Transverse colon (tissue), 4 donors: ENCODE measurements around the gene FAM43B. TPM values are rescaled to one million over a fixed set of nuclear protein-coding genes. Genes with fewer than 3 reads are reported as not detected.

Experiments
- DNase-seq: peaks from one replicate; pipeline ENCODE4 v3.0.0-alpha.2; 2019
- H3K27ac ChIP-seq, 4 donors: fragments of 200-600 bp; sonication (generic); 2 replicates each; pipeline ENCODE4 v1.5.1; 2016 to 2018; ENCODE audit warnings: inconsistent platforms in 4 of 4
- H3K27me3 ChIP-seq: fragments of 200-600 bp; sonication (generic); 2 replicates; pipeline ENCODE4 v1.5.1; 2017; ENCODE audit warnings: inconsistent platforms
- H3K36me3 ChIP-seq, 4 donors: fragments of 200-600 bp; sonication (generic); 2 replicates each; pipeline ENCODE4 v1.5.1; 2017 to 2019; ENCODE audit warnings: inconsistent platforms in 4 of 4
- H3K4me1 ChIP-seq, 4 donors: fragments of 200-600 bp; sonication (generic); 2 replicates each; pipeline ENCODE4 v1.5.1; 2017 to 2020; ENCODE audit warnings: inconsistent platforms in 4 of 4
- H3K4me3 ChIP-seq, 4 donors: fragments of 200-600 bp; sonication (generic); 1 replicate in 1 of 4; 2 replicates in 3 of 4; pipeline versions ENCODE4 v1.5.1 to v1.6.1; 2017 to 2019; ENCODE audit warnings: inconsistent platforms in 4 of 4
- H3K9me3 ChIP-seq, 2 donors: fragments of 200-600 bp; sonication (generic); 2 replicates each; pipeline ENCODE4 v1.5.1; 2017 to 2019; ENCODE audit warnings: inconsistent platforms in 2 of 2
- CTCF ChIP-seq, 5 experiments: fragments of 200-600 bp in 3 of 5; fragments of 450-650 bp in 2 of 5; sonication (generic) in 3 of 5; IDR thresholded peaks; 1 replicate in 2 of 5; 2 replicates in 3 of 5; pipeline ENCODE4 v1.5.1; 2016 to 2017; ENCODE audit warnings: antibody characterized with exemption in 5 of 5, inconsistent platforms in 3 of 5, mild to moderate bottlenecking in 2 of 5, moderate library complexity in 1 of 5
- EP300 ChIP-seq: sonication (generic); formaldehyde crosslinking; IDR thresholded peaks from one replicate; pipeline ENCODE4 v1.6.1; 2017; ENCODE audit warnings: antibody characterized with exemption, low read depth
- POLR2A ChIP-seq: fragments of 450-650 bp; IDR thresholded peaks from one replicate; pipeline ENCODE4 v1.6.1; 2016; ENCODE audit warnings: antibody characterized with exemption, mild to moderate bottlenecking, moderate library complexity
- POLR2AphosphoS5 ChIP-seq, 3 donors: sonication (generic); formaldehyde crosslinking; IDR thresholded peaks; one replicate each; pipeline ENCODE4 v1.6.1; 2016; ENCODE audit warnings: antibody characterized with exemption in 3 of 3
- WGBS, 2 donors: methylation state at CpG; one replicate each; pipeline ENCODE4 v1.1.5; 2018; ENCODE audit warnings: low coverage in 1 of 2; 5-methylcytosine and 5-hydroxymethylcytosine counted together
- in situ Hi-C, 4 donors: fragments of 200-750 bp; cut with MboI; loops; one replicate each; pipeline versions ENCODE4 v1.15.0 to v1.15.1; 2017; ENCODE audit warnings: low sequenced_read_pairs in 3 of 4, low pct_ligation_motif_present in 1 of 4, low pct_unique_long_range_greater_than_20kb in 1 of 4
- intact Hi-C: fragments of 100-400 bp; cut with DNase I; formaldehyde crosslinking; loops from one replicate; pipeline ENCODE4 v1.15.1; 2023; ENCODE audit warnings: low total_unique reads
- total RNA-seq, 4 donors: library from RNA; depleted of rRNA; stranded (reverse); fragments of >200 nt; gene quantifications; one replicate each; pipeline ENCODE4 v1.1.0, GENCODE V29; 2016

The FAM43B gene
- total RNA-seq, 4 donors from 2014 or later = not detected

DNA sequence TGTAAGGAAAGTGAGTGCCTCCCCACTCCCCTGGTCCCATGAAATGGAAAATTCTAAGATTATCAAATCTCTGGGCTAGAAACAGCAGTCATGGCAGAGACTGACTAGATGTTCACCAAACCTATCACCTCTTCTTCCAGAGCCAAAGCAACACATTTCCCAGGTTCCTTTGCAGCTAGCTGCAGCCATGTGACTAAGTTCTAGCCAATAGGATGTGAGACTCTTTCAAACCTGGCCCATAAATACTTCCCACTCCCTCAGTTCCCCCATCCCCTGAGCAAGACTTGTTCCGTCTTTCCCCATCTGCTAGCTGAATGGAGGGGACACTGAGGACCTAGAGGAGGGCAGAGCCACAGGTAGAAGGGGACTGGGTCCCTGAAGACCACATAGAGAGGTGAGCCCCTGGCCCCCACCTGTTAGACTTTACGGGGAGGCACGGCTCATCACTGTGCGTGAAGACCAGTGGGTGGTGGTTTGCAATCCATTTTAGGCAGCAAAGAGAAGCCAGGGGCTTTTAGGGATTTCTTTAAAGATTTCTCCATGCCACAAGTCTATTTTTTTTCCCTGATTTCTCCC is 17.2 kb downstream of the FAM43B start:
- Histone ChIP-seq H3K27me3 (peaks cover 24% of the 10 kb centered on the region), H3K4me3 (no peak overlapping the region), H3K27ac (no peak overlapping the region), H3K36me3 (no peaks in the 10 kb centered on the region), H3K9me3 (no peaks in the 10 kb centered on the region), H3K4me1 (no peaks in the 10 kb centered on the region)
- 85% methylated on average over 4 of the region's 4 CpGs; no CpG with 5 or more reads in 1 of the 2 donors for WGBS, 2 donors
- no peak for DNase-seq
- no peak for TF ChIP-seq EP300
- no peak for TF ChIP-seq POLR2AphosphoS5 (IDR thresholded peaks at IDR 0.05)
- no peak for TF ChIP-seq POLR2A
- no peak for TF ChIP-seq CTCF (IDR thresholded peaks at IDR 0.05)
- in situ Hi-C loops = loop anchor here in 1 of 4 donors (5.0 kb wide), 1 partner anchor 68 kb away; no protein-coding TSS in a partner anchor
- intact Hi-C loops = no loop called here

DNA sequence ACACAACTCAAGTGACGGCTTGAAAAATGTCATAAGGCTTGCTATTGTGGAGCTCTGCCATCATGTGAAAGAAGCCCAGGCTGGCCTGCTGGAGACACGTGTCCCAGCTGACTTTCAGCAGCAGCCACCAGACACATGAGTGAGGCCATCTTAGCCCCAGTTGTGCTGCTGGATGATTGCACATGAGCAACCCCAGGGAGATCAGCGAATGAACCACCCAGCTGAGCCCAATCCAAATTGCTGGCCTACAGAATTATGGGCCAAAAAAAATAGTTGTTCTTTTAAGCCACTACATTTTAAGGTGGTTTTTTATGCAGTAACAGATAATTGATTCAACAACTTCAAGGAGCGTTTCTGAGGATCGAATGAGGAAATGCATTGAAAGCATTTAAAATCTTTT is 19.1 kb downstream of the FAM43B start:
- DNase-seq = no peak
- intact Hi-C loops = no loop called here
- in situ Hi-C loops = loop anchor here in 1 of 4 donors (5.0 kb wide), 1 partner anchor 66 kb away; no protein-coding TSS in a partner anchor

DNA sequence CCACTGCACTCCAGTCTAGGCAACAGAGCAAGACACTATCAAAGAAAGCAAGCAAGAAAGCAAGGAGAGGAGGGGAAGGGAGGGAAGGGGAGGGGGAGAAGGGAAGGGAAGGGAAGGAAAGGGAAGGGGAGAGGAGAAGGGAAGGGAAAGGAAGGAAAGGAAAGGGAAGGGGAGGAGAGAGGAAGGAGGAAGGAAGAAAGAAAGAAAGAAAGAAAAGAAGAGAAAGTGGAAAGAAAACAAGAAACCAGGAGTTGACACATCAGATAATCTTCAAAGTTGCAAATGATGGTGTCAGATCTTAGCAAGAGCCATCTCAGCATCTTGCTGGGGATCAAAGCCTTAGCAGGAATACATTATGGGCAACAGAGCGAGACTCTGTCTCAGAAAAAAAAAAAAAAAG is 21.6 kb downstream of the FAM43B start:
- Histone ChIP-seq H3K36me3 (no peaks in the 10 kb centered on the region), H3K4me3 (no peak overlapping the region), H3K27ac (no peak overlapping the region), H3K4me1 (no peaks in the 10 kb centered on the region), H3K27me3 (peaks cover 29% of the 10 kb centered on the region), H3K9me3 (no peaks in the 10 kb centered on the region)
- TF ChIP-seq POLR2AphosphoS5 (IDR thresholded peaks at IDR 0.05) (no peak), EP300 (no peak), CTCF (IDR thresholded peaks at IDR 0.05) (no peak), POLR2A (no peak)
- intact Hi-C loops (no loop called here), in situ Hi-C loops (loop anchor here in 1 of 4 donors (5.0 kb wide), 1 partner anchor 63 kb away; no protein-coding TSS in a partner anchor)
- whole genome bisulfite sequencing, 2 donors = 50 to 58% methylated on average over 1 of the region's 1 CpG
- DNase-seq = no peak

More for the DNA sequence above, 19.1 kb downstream of the FAM43B start:
- Histone ChIP-seq H3K4me1 (no peaks in the 10 kb centered on the region), H3K9me3 (no peaks in the 10 kb centered on the region), H3K36me3 (no peaks in the 10 kb centered on the region), H3K27ac (no peak overlapping the region), H3K4me3 (no peak overlapping the region), H3K27me3 (peaks cover 29% of the 10 kb centered on the region)
- no peak for TF ChIP-seq CTCF (IDR thresholded peaks at IDR 0.05)
- TF ChIP-seq EP300 = no peak
- no peak for TF ChIP-seq POLR2A
- TF ChIP-seq POLR2AphosphoS5 (IDR thresholded peaks at IDR 0.05) = no peak
- 82 to 83% methylated on average over 4 to 5 of the region's 5 CpGs for WGBS, 2 donors

GRCh38 chr1:20574686-20575540 is 22.5 kb downstream of the FAM43B start:
- in situ Hi-C loops = loop anchor here in 1 of 4 donors (5.0 kb wide), 1 partner anchor 62 kb away; no protein-coding TSS in a partner anchor
- TF ChIP-seq CTCF (IDR thresholded peaks at IDR 0.05) (peak; percentile 54 to 82 (median 75)), EP300 (no peak), POLR2A (no peak), POLR2AphosphoS5 (IDR thresholded peaks at IDR 0.05) (peak in 2 of 3 donors; percentile 10 to 40)
- no peaks in the 10 kb centered on the region for H3K4me1 ChIP-seq
- no peaks in the 10 kb centered on the region for H3K36me3 ChIP-seq
- intact Hi-C loops = no loop called here
- no peaks in the 10 kb centered on the region for H3K9me3 ChIP-seq
- WGBS, 2 donors = 22 to 52% methylated on average over 3 to 18 of the region's 18 CpGs
- H3K27me3 ChIP-seq = peaks cover 23% of the 10 kb centered on the region
- H3K27ac ChIP-seq = no peak overlapping the region
- peak; percentile 89 for DNase-seq
- no peak overlapping the region for H3K4me3 ChIP-seq
